Measurements from ENCODE around the gene CTSK. TPM values are rescaled to one million over a fixed set of nuclear protein-coding genes. Genes with fewer than 3 reads are reported as not detected.

The CTSK gene
- total RNA-seq, 2 donors from 2014 or later: 6.1 to 8.4 TPM

DNA sequence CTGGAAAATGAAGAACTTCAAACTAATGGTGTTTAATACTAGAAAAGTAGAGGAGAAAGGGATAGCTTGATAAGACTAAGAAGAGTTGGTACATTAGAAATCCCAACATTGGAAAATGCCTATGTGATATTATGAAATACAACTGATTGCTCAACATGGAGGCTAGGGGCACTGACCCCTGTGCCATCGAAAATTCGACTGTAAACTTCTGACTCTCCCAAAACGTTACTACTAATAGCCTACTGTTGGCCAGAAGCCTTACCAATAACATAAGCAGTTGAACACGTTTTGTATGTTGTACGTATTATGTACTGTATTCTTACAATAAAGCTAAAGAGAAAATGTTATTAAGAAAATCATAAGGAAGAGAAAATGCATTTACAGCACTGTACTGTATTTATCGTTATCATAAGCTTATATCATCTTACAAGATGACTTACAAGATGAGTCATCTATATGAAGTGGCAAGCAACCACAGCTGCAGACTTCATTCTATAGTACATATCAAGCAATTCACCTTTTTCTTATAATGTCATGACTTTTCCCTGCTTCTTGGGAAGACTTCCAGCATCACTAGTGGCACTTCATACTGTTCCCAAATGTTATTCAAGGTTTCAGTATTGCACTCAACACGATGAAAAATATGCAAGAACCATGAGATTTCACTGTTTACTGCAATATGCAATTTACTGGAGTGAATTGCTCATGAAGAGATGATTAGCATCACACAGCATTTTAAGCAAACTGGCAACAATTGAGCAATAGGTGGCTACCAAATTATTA, 12.9 kb upstream of the CTSK start:
- Mint-ChIP-seq H3K27me3 (ENCODE audit: insufficient read depth) (no peaks in the 10 kb centered on the region), H3K27ac (no peak overlapping the region), H3K36me3 (ENCODE audit: low read depth) (peaks cover 54% of the 10 kb centered on the region), H3K4me1 (no peaks in the 10 kb centered on the region), H3K4me3 (no peak overlapping the region), H3K9me3 (no peaks in the 10 kb centered on the region)
- DNase-seq: no peak
- 93 to 100% methylated on average over 4 to 7 of the region's 7 CpGs for WGBS, 2 experiments (ENCODE audit: insufficient coverage in 1 of 2, insufficient read length in 1 of 2)
- TF ChIP-seq, protein P1, sequence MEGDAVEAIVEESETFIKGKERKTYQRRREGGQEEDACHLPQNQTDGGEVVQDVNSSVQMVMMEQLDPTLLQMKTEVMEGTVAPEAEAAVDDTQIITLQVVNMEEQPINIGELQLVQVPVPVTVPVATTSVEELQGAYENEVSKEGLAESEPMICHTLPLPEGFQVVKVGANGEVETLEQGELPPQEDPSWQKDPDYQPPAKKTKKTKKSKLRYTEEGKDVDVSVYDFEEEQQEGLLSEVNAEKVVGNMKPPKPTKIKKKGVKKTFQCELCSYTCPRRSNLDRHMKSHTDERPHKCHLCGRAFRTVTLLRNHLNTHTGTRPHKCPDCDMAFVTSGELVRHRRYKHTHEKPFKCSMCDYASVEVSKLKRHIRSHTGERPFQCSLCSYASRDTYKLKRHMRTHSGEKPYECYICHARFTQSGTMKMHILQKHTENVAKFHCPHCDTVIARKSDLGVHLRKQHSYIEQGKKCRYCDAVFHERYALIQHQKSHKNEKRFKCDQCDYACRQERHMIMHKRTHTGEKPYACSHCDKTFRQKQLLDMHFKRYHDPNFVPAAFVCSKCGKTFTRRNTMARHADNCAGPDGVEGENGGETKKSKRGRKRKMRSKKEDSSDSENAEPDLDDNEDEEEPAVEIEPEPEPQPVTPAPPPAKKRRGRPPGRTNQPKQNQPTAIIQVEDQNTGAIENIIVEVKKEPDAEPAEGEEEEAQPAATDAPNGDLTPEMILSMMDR (conservative IDR thresholded peaks at IDR 0.05): no peak
- no peaks in the 10 kb centered on the region for H3K9me3 ChIP-seq (ENCODE audit: control insufficient read depth, low read length)
- H3K27me3 ChIP-seq (ENCODE audit: control insufficient read depth, insufficient read depth, low read length, poor library complexity, severe bottlenecking): no peaks in the 10 kb centered on the region
- H3K27ac ChIP-seq (ENCODE audit: low read depth, low read length): no peak overlapping the region
- no peak overlapping the region for H3K9ac ChIP-seq (ENCODE audit: extremely low read depth, low read length, poor library complexity, severe bottlenecking)
- H3K4me3 ChIP-seq (ENCODE audit: low read length): no peak overlapping the region
- peaks cover 83% of the 10 kb centered on the region for H3K36me3 ChIP-seq (ENCODE audit: control insufficient read depth, insufficient read depth, low read length)
- no peaks in the 10 kb centered on the region for H3K4me1 ChIP-seq (ENCODE audit: control insufficient read depth, insufficient read depth, low read length)

DNA sequence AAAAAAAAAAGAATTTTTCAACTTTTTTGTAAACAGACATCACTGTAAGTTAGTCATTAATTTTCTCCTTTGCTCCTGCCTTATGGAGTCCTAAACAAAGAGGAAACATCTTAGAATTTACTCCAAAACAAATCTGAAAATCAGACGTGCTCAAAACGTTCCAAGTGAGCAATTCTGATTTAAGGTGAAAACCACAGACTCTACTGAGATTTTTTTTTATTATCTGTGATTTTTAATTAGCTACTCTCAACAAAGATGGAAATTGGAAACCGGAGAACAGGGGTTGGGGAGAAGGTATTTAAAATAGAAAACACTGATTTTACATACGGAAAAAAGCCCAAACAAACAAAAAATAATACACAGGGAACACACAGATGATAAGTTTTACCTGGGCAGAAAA, 7.8 kb upstream of the CTSK start:
- no peak overlapping the region for H3K27ac Mint-ChIP-seq
- peaks cover 82% of the 10 kb centered on the region for H3K36me3 ChIP-seq (ENCODE audit: control insufficient read depth, insufficient read depth, low read length)
- 88% methylated on average over 3 of the region's 4 CpGs; no CpG with 5 or more reads in 1 of the 2 experiments for WGBS, 2 experiments (ENCODE audit: insufficient coverage in 1 of 2, insufficient read length in 1 of 2)

DNA sequence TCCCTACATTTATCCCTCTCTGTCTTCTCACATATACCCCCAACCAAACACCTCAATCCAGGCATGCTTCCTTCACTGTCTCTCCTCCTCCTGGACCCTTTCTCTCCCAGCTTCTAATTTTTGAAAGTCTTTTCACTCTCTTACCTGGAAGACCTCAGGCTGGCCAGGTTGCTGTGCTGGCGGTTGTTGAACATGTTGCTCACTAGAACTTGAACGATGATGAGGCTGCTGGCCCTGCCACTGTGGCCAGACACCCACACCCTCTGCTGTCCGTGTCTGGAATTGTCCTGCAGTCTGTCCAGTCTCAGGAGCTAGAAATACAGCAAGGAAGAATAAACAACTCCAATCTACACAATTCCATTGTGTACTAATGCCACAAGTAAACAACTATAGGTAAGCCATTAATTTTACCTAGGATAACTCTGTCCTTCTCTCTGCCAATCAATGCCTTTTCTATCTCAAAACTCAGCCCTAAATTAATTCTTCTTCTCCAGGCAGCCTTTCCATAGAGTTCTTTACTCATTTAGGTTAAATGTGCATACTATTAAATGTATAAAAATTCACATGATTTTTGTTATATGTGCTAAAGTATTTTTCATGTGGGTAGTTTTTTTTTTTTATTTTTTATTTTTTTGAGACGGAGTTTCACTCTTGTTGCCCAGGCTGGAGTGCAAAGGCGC, 5.1 kb upstream of the CTSK start:
- peaks cover 33% of the 10 kb centered on the region for H3K36me3 Mint-ChIP-seq (ENCODE audit: low read depth)
- Histone ChIP-seq H3K36me3 (ENCODE audit: control insufficient read depth, insufficient read depth, low read length) (peaks cover 69% of the 10 kb centered on the region), H3K27me3 (ENCODE audit: control insufficient read depth, insufficient read depth, low read length, poor library complexity, severe bottlenecking) (no peaks in the 10 kb centered on the region), H3K27ac (ENCODE audit: low read depth, low read length) (no peak overlapping the region), H3K4me3 (ENCODE audit: low read length) (no peak overlapping the region), H3K9ac (ENCODE audit: extremely low read depth, low read length, poor library complexity, severe bottlenecking) (no peak overlapping the region), H3K4me1 (ENCODE audit: control insufficient read depth, insufficient read depth, low read length) (peaks cover 6% of the 10 kb centered on the region), H3K9me3 (ENCODE audit: control insufficient read depth, low read length) (no peaks in the 10 kb centered on the region)
- WGBS, 2 experiments (ENCODE audit: insufficient coverage in 1 of 2, insufficient read length in 1 of 2): 57 to 80% methylated on average over 3 to 5 of the region's 5 CpGs
- H3K27ac Mint-ChIP-seq: no peak overlapping the region
- no peaks in the 10 kb centered on the region for H3K9me3 Mint-ChIP-seq
- H3K4me3 Mint-ChIP-seq: no peak overlapping the region
- H3K4me1 Mint-ChIP-seq: peaks cover 4% of the 10 kb centered on the region
- DNase-seq: peak; percentile 87
- no peaks in the 10 kb centered on the region for H3K27me3 Mint-ChIP-seq (ENCODE audit: insufficient read depth)
- TF ChIP-seq, protein P1 (conservative IDR thresholded peaks at IDR 0.05): peak; percentile 93

More for the DNA sequence above, 7.8 kb upstream of the CTSK start:
- H3K4me1 ChIP-seq (ENCODE audit: control insufficient read depth, insufficient read depth, low read length): peaks cover 2% of the 10 kb centered on the region
- no peak overlapping the region for H3K27ac ChIP-seq (ENCODE audit: low read depth, low read length)
- Mint-ChIP-seq H3K36me3 (ENCODE audit: low read depth) (peaks cover 44% of the 10 kb centered on the region), H3K4me1 (no peaks in the 10 kb centered on the region), H3K9me3 (no peaks in the 10 kb centered on the region), H3K4me3 (no peak overlapping the region), H3K27me3 (ENCODE audit: insufficient read depth) (no peaks in the 10 kb centered on the region)
- no peak overlapping the region for H3K9ac ChIP-seq (ENCODE audit: extremely low read depth, low read length, poor library complexity, severe bottlenecking)
- H3K9me3 ChIP-seq (ENCODE audit: control insufficient read depth, low read length): no peaks in the 10 kb centered on the region
- TF ChIP-seq, protein P1 (conservative IDR thresholded peaks at IDR 0.05): no peak
- no peaks in the 10 kb centered on the region for H3K27me3 ChIP-seq (ENCODE audit: control insufficient read depth, insufficient read depth, low read length, poor library complexity, severe bottlenecking)
- DNase-seq: no peak
- H3K4me3 ChIP-seq (ENCODE audit: low read length): no peak overlapping the region

Measured in endodermal cell (in vitro differentiated cells).